AG08396 (cell line): ENCODE data around the gene RIPOR3.
"Not testable (repeated sequence)": the region's sequence is repeated elsewhere in the genome, so short reads cannot be mapped to it uniquely, and the experiment has no call there.

Experiments
- DNase-seq: peaks from one replicate; pipeline ENCODE4 v3.0.0; 2012; ENCODE audit warnings: low spot score, mixed read lengths

The RIPOR3 gene

DNA sequence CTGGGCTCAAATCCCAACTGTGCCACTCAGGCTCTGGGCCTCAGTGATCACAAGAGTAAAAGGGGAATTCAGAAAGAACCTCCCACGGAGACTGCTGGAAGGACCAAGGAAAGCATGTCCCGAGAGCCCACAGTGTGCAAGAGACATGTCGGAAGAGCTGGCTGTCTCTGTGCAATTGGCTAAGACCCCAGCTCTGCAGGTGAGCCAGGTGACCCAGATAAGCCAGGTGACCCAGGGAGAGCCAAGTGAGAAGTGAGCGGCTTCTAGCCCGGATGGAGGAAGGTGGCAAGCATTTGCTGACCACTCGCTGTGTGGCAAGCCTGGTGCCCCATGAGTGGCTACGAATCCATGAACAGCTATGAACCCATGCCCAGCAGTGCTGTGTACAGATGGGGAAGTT, 59.1 kb downstream of the RIPOR3 start:
- DNase-seq: no peak

DNA sequence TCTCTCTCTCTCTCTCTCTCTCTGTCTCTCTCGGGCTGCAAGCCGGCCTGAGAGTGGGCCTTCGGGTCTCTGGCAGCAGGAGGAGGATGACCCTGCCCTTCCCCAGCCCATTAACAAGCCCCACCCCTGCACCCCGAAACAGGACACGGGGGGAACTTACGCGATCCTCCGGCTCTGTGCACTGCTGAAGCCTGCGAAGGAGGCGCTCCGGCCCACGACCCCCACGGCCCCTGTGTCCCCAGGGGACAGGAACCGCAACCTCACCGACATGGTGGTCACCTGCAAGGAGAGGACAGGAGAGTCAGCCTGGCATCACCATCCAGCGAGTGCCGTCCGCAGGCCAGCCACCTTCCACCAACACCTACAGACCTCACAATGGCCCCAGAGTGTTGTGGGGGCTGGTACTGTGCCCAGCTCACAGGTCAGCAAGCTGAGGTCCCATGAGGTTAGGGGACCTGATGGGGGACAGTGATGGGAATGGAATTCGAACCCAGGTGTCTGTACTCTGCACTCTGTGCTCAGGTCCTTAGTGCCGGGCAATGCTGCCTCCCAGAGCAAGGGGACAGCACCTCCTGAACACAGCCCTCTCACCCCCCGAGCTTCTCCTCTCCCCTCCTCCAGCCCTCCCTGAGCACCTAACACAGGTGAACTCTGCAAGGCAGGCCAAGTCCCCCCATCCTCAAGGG, 60.6 kb downstream of the RIPOR3 start:
- DNase-seq: no peak

DNA sequence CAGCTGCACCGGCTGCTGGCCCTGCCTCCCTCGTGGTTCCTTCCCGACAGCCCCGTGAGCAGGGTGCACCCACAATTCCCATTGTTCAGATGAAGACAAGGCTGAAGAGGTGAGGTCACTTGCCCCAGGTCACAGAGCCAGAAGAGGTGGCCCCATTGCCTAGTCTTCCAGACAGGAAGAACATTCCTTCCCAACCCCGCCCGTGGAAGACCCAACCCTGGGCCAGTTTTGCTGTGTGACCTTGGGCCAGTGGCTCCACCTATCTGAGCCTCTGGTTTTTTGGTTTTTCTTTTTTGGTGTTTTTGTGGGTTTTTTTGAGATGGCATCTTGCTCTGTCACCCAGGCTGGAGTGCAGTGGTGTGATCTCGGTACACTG, 61.7 kb downstream of the RIPOR3 start:
- no peak for DNase-seq

DNA sequence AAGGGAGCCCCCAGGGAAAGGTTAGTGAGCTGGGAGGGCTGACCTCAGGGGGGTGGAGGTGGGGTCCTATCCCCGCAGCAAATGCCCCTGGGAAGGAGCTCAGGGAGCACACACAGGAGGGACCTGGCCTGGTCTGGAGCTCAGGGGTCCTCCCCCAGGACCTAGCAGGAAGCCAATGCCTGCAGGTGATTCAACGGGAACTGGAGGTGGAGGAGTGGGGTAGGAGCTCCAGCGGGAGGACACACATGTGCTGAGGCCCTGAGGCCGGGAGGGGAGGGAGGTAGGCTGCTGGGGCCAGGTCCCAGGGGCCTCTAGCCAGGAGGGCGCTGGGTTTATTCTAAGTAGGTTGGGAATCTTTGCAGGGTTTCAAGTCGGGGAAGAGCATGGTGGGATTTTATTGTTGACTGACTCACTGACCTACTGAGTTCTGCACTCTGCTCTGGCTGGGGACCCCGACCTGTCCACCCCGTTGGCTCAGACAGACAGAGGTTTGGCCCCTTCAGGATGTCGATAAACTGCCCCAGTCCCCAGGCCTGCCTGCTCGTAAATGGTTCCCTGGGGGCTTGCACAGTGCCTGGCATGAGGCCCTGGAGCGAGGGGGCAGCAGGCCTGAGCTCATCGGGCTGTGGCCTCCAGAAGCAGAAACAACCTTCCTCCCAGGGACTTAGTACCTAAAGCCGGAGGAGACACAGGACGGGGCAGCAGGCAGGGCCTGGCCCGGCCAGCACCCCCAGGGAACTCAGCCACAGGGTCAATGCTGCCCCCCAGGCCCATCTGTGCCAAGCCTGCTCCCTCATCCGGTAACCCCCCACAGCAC, 62.3 kb downstream of the RIPOR3 start:
- no peak for DNase-seq

DNA sequence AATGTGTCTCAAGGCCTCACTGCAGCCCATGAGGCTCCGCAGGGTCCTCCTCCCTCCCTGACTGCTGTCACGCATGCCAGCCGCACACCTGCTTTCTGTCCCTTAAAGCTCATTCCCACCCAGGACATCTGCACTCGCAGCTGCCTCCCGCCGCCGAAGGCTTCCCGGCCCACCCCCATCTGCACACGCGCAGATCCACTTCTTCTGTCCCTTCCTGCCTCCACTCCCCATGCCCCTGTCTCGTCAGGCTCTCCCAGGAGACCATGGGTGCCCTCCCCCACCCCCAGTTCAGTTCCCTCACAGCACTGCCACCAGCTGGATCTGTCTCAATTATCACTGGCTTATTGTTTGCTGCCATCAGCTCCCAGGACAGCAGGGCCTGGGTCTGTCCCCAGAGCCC, 63.0 kb downstream of the RIPOR3 start:
- DNase-seq: no peak

DNA sequence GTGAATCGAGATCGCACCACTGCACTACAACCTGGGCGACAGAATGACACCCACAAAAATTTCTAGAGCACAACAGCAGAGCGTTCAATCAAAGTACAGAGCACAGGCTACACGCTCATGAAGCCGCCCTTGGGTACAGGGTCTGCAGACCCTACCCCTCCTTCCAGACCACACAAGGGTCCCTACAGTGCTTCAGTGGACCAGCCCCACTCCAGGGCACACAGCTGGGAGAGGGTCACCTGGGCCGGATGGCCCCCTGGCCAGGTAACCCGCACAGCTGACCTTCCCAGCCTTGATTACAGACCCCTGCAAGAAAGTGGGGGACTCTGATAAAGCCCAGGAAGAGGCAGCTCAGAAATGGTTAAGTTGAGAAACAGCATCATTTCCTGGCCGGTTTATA, 63.6 kb downstream of the RIPOR3 start:
- DNase-seq: no peak

GRCh38 chr20:50625986-50626677, 65.2 kb downstream of the RIPOR3 start:
- DNase-seq: peak; percentile 67

- DNase-seq: no peak
Measured at GRCh38 chr20:50624351-50625016, 66.9 kb downstream of the RIPOR3 start.

DNA sequence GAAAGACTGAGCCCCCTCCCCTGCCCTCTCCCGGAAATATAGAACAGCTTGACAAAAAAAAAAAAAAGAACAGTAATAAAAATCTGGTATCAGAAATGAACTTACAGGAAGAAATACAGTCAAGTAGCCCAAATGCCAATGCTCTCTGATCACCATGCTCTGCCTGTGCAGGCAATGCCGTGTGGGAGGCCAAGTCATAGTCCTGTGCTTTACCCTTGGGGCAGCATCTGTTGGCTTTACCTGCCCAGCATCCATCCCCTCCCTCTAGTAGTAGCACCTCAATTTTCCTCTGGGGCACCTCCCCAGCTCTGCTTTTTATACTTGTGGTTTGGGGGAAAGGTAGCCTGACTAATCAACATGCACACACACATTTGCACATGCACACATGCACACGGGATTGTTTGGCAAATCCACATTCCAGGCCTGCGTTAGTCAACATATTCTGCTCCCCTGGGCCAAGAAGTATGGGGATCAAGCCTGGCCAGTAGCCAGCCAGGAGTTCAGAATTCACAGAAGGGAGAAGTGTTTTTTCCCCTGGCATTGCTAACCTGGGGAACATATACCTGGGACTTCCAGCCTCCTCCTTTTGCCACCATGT, 70.2 kb downstream of the RIPOR3 start:
- no peak for DNase-seq

- DNase-seq: not testable (repeated sequence)
Measured at GRCh38 chr20:50620459-50620858, 70.9 kb downstream of the RIPOR3 start.

- no peak for DNase-seq
Measured at GRCh38 chr20:50618537-50618936, 72.8 kb downstream of the RIPOR3 start.

- DNase-seq: no peak
Measured at GRCh38 chr20:50617022-50617421, 74.3 kb downstream of the RIPOR3 start.

DNA sequence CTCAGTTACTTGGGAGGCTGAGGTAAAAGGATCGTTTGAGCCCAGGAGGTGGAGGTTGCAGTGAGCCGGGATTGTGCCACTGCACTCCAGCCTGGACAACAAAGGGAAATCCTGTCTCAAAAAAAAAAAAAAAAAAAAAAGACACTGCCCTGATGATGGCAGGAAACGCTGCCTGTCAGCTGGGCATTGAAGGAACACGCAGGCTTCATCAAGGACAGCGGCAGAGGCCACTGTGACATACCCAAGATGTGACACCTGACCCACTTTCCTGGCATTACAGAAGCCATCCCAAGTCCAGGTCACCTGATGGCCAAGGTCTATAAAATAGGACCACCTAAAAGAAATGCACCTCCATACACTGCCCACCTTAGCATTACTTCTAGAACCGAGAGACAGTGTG, 75.9 kb downstream of the RIPOR3 start:
- no peak for DNase-seq

GRCh38 chr20:50613438-50614169, 77.7 kb downstream of the RIPOR3 start:
- no peak for DNase-seq

DNA sequence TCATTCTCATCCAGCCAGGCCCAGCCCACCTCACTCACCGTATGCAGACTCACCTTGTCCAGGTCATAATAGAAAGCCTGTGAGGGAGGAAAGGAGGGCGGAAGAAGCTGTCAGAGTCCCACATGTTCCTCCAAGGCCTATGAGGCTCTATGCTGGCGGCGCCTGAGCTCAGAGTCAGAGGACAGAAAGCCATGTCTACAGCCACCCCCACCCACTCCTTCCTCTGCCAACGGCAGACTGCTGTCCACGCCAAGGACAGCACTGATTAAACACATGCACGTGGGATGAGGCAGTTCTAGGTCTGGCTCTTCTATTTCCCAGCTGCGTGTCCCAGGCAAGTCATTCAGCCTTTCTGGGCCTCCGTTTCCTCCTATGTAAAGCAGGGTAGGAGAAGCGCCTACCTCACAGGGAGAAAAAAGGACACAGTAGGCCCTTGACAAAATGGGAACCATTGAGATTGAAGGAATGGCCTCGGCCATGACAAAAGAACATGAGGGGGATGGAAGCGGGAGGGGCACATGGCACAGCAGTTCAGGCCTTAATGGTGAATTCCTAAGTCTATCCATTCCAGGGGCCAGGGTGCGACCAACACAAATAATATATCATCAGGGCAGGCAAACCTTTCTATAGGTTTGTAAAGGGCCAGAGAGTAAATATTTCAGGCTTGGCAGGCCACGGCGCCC, 80.1 kb downstream of the RIPOR3 start:
- DNase-seq: peak; percentile 40

GRCh38 chr20:50610212-50610718, 81.1 kb downstream of the RIPOR3 start:
- DNase-seq: no peak

DNA sequence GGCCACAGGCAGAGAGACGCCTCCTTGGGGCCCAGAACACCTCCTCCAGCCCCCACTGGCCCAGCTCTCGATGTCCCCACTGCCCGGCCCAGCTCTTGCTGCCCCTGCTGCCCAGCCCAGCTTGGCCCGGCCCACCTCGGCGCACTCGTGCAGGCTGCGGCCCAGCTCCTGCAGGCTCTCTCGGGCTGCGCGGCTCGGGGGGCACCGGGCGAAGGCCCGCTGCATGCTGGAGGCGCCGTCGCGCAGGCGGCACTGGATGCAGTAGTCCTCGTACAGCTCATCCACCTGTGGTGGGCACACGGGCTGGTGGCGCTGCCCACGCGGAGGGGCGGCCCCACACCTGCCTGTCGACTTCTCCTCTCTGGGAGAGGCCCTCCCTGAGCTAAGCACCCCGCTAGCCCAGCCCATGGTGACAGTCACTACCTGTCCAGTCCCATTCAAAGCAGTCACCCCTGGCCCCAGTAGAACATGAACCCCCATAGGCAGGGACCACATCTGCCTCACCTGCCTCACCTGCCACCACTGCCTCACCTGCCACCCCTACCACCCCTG, 81.8 kb downstream of the RIPOR3 start:
- DNase-seq: no peak

DNA sequence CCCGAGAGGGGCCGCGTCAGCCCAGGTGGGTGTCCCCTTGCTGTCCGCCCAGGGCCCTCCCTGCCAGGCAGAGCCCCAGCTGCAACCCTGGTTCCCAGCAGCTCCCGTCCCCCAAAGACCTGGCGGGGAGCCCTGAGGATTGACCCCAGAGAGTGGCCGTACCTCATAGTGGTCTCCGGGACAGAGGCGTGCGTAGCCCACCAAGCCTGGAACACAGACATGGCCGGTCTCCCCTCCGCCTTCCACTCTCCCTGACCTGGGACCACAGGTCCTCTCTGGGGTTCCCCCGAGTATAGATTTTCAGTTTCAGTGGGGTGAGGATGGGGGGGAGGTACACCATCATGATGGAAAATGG, 82.6 kb downstream of the RIPOR3 start:
- no peak for DNase-seq

GRCh38 chr20:50607850-50608749, 83.2 kb downstream of the RIPOR3 start:
- DNase-seq: no peak
